NCI-H2107 treated with DMSO at 0.1 percent for 48 hours (cell line): Measurements from ENCODE around the gene TUBE1.
A peak's percentile ranks its signal among the peaks of the same experiment; 100 is the strongest.
"Not testable (repeated sequence)": the region's sequence is repeated elsewhere in the genome, so short reads cannot be mapped to it uniquely, and the experiment has no call there.

ENCODE experiments used
- DNase-seq: peaks from one replicate; lab custom pipeline; 2025; ENCODE audit not compliant: unreplicated experiment; lab: John Stamatoyannopoulos, UW

Gene TUBE1

GRCh38 chr6:112087136-112087911 lies at the start of gene TUBE1, which contains the start of gene FAM229B:
Gene TUBE1, minus strand, starts transcription at chr6:112087482. Its CDS starts 48 bp downstream, at chr6:112087434.
Gene FAM229B, plus strand, starts transcription at chr6:112087591. Its CDS starts 11,693 bp downstream, at chr6:112099284.
- DNase-seq, result peak; percentile 87

- DNase-seq, result no peak
These were observed 43.6 kb upstream of the TUBE1 start for GRCh38 chr6:112130878-112131277.

DNA sequence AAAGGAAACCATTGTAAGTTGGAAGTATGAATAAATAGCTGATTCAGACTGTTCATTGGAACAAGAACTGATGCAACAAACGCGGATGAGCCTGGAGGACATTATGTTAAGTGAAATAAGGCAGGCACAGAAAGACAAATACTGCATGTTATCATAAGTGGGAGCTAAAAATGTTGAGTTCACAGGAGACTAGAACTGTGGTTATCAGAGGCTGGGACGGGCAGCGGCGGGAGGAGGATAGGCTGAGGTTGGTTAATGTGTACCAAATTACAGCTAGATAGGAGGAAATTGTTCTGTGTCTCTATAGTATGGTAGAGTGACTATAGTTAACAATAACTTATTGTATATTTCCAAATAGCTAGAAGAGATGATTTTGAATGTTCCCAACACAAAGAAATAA lies 40.9 kb upstream of the TUBE1 start:
- DNase-seq, result no peak

- no peak for DNase-seq
These were observed 36.7 kb upstream of the TUBE1 start for GRCh38 chr6:112123982-112124381.

GRCh38 chr6:112122756-112123155 lies 35.5 kb upstream of the TUBE1 start:
- DNase-seq, result no peak

- DNase-seq, result no peak
These were observed 30.8 kb upstream of the TUBE1 start for GRCh38 chr6:112118034-112118433.

GRCh38 chr6:112117554-112117953 lies 30.3 kb upstream of the TUBE1 start:
- no peak for DNase-seq

DNA sequence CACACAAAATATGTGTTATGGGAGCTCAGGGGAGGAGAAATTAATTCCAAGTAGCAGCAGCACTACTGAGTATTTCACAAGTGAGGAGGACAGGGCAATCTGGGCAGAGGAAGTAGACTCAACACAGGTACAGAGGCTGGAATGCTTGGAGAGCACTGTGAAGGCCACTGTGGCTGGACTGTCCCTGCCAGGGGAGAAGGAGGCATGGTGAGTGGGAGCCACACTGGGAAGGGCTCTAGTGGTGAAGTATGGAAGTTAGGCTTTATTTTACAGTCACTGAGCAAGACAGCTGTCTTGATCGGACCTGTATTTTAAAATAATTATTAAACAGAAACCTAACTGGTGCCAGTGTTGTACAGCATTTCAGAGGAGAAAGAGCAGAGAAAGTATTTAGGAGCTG lies 28.9 kb upstream of the TUBE1 start:
- DNase-seq, result no peak

DNA sequence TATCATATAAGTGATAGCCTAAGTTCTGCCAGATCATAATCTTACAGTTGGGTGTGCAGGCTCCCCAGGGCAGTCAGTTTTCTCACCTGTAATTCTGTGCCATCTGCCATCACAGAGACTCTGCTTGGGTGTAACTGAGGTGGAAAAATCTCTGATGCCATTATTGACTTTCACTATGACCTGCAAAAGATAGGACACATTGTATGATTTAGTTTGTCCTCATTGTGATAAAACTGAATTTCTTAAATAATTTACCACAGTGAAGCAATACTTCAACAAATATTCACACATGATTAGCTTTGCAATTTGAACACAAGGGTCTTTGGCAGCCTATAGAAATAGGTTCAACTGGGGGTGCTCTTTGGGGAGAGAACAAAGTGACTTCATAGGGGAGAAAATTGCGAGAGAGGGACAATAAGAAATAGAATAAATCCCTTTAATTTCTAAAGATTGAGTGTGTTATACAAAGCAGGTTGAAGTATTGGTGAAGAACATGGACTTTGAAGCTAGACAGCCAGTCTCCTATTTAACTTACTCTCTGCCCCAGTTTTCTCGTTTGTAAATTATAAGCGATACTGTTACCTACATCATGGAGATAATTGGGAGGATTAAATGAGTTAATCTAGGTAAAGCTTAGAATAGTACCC lies 27.4 kb upstream of the TUBE1 start:
- no peak for DNase-seq

DNA sequence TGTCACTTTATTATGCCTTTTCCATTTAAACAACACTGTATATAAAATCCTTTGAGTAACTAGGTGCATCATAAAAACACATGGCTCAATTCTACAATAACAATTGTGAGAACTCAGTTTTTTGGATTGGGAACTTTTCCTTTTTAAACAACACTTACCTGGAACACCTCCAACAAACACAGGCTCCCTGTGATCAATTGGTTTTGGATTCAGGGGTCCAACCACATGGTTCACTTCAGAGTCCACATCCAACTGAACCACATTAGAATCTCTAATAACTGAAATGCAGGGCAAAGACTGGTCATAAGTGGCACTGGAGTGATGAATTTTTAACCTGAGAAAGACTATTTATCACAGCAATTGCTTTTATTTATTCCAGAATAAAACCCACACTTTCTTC lies 26.6 kb upstream of the TUBE1 start:
- DNase-seq, result no peak

- no peak for DNase-seq
These were observed 26.1 kb upstream of the TUBE1 start for GRCh38 chr6:112113431-112113830.

- no peak for DNase-seq
These were observed 22.0 kb upstream of the TUBE1 start for GRCh38 chr6:112109262-112109661.

GRCh38 chr6:112106562-112106961 lies 19.3 kb upstream of the TUBE1 start:
- no peak for DNase-seq

- not testable (repeated sequence) for DNase-seq
These were observed 18.7 kb upstream of the TUBE1 start for GRCh38 chr6:112106026-112106425.

DNA sequence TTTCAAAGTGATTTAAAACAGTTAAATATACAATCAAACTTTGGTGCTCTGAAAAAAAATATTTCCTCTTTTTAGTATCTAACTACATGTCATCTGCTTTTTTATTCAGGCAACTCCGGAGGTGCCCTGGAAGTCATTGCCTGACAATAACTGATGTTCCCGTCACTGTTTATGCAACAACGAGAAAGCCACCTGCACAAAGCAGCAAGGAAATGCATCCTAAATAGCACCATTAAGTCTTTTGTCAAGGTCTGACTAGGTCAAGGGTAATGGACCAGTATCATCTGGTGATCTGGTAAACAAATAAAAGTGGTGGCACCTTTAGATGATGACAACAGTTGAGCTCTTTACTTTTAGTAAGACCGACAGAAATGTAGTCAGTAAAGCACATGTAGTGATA lies 13.3 kb upstream of the TUBE1 start:
- DNase-seq, result no peak

GRCh38 chr6:112096901-112097300 lies 9.6 kb upstream of the TUBE1 start:
- no peak for DNase-seq

DNA sequence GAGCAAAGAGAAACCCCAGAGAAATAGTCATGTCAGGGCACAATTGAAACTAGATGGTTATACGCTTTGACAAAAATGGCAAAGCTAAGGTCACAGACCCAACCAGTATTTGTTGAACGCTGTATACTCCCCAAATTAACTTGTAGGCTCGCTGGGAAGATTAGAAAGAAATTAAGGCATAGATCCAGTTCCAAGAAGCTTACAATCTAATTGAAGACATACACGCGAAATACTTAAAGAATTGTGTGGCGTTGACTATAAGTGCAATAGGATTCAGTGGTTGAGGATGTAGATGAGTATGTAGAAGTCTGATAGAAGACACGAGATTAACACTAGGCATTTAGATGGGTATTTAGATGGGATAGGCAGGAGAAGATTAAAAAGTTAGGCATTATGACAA lies 634 bp upstream of the TUBE1 start:
- no peak for DNase-seq

- peak; percentile 71 for DNase-seq
These were observed 542 bp downstream of the TUBE1 start for GRCh38 chr6:112086744-112087135.

DNA sequence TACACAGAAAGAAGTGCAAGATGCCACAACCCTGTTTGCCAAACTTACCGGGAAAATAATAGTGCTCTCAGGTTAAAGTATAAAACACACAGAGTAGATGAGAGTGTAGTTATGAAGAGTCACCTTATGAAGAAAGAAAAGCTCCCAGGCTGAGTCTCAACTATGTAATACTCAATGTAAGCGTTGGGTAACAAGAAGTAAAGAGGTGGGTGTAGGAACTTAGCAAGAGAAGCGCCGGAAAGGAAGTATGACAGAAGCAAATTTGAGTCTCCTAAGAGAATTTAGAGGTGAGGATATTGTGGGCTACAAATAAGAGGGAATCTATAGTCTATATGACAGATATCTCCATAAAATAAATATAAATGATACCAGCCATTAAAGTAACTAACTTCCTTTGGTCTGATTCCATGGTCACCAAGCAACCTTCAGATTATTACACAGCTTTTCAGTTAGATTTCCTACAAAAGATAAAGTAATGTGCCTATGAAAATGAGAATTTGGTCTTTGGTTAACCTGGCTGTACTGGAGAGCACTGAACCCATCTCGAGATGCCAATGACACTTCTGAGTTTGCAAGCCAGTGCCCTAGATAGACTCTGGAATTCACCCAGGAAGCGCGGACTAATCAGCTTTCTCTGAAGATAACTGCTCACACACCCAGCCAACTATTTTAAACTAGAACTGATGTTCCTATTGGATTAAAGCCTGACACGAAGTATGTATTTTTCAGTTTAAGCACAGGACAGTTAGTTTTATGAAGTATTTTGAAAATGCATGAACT lies 1.8 kb downstream of the TUBE1 start:
- no peak for DNase-seq

DNA sequence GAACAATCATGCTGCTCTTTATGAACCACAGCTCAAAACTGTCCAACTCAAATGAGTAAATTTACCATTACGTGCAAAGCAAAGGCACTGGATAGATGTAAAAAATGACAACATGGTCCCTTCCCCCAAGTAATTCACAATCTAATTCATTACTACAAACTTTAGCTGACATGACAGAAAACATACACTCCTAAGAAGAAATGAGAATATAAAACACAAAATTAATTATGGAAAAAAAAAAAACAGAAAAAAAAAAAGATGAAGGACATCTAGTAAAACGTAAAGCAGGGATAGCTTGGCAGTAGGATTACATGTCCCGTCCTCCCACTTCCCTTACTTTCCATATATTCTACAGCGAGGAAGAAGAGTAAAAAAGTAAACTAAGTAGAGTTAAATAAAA lies 5.7 kb downstream of the TUBE1 start:
- no peak for DNase-seq

GRCh38 chr6:112066606-112067005 lies 20.7 kb downstream of the TUBE1 start:
- DNase-seq, result no peak
